Right atrium auricular region (tissue), 2 donors: ENCODE data around the gene TMEM132C. TPM values are rescaled to one million over a fixed set of nuclear protein-coding genes. Genes with fewer than 3 reads are reported as not detected.

ENCODE experiments used
- DNase-seq: peaks from one replicate; pipeline ENCODE4 v3.0.0-alpha.2; 2019; ENCODE audit warnings: low spot score
- H3K27ac ChIP-seq, 2 donors: fragments of 200-600 bp; sonication (generic); 1 replicate in 1 of 2; 2 replicates in 1 of 2; pipeline ENCODE4 v1.5.1; 2016 to 2019
- H3K27me3 ChIP-seq, 2 donors: fragments of 200-600 bp; sonication (generic); one replicate each; pipeline versions ENCODE4 v1.5.1 to v1.6.0; 2017 to 2019
- H3K36me3 ChIP-seq: fragments of 200-600 bp; sonication (generic); one replicate; pipeline ENCODE4 v1.5.1; 2016
- H3K4me1 ChIP-seq, 2 donors: fragments of 200-600 bp; sonication (generic); one replicate each; pipeline versions ENCODE4 v1.5.1 to v1.6.0; 2017 to 2019
- H3K4me3 ChIP-seq, 2 donors: fragments of 200-600 bp; sonication (generic); 1 replicate in 1 of 2; 2 replicates in 1 of 2; pipeline ENCODE4 v1.5.1; 2017 to 2019; ENCODE audit warnings: mild to moderate bottlenecking in 1 of 2, moderate library complexity in 1 of 2
- H3K9me3 ChIP-seq, 2 donors: fragments of 200-600 bp; sonication (generic); one replicate each; pipeline ENCODE4 v1.5.1; 2019
- total RNA-seq, 2 donors: library from RNA; depleted of rRNA; stranded (reverse); fragments of >200 nt; gene quantifications; one replicate each; pipeline ENCODE4 v1.1.0, GENCODE V29; 2016
- TF ChIP-seq, protein P1 (sequence below), 2 donors: fragments of 200-600 bp; sonication (generic); IDR thresholded peaks; one replicate each; pipeline ENCODE4 v1.5.1; 2019; ENCODE audit warnings: antibody characterized with exemption in 2 of 2

TMEM132C gene
- total RNA-seq, 2 donors from 2014 or later = 5.3 to 10.5 TPM

DNA sequence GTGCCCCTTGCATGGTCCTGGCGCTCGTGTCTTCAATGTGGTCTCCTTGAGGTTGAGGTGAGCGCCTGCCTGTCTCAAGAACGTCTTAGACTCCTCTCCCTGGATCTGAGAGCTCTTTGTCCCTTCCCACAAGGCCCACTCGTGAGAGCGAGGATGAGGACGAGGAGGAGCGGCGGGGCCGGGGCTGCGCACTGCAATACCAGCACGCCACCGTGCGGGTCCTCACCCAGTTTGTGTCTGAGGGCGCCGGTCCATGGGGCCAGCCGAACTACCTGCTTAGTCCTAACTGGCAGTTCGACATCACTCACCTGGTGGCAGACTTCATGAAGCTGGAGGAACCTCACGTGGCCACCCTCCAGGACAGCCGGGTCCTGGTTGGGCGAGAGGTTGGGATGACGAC is 428.7 kb downstream of the TMEM132C start:
- TF ChIP-seq, protein P1, sequence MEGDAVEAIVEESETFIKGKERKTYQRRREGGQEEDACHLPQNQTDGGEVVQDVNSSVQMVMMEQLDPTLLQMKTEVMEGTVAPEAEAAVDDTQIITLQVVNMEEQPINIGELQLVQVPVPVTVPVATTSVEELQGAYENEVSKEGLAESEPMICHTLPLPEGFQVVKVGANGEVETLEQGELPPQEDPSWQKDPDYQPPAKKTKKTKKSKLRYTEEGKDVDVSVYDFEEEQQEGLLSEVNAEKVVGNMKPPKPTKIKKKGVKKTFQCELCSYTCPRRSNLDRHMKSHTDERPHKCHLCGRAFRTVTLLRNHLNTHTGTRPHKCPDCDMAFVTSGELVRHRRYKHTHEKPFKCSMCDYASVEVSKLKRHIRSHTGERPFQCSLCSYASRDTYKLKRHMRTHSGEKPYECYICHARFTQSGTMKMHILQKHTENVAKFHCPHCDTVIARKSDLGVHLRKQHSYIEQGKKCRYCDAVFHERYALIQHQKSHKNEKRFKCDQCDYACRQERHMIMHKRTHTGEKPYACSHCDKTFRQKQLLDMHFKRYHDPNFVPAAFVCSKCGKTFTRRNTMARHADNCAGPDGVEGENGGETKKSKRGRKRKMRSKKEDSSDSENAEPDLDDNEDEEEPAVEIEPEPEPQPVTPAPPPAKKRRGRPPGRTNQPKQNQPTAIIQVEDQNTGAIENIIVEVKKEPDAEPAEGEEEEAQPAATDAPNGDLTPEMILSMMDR (IDR thresholded peaks at IDR 0.05) = no peak
- Histone ChIP-seq H3K4me3 (no peak overlapping the region), H3K27me3 (no peaks in the 10 kb centered on the region), H3K4me1 (no peaks in the 10 kb centered on the region), H3K9me3 (no peaks in the 10 kb centered on the region), H3K27ac (no peak overlapping the region), H3K36me3 (no peaks in the 10 kb centered on the region)
- no peak for DNase-seq

DNA sequence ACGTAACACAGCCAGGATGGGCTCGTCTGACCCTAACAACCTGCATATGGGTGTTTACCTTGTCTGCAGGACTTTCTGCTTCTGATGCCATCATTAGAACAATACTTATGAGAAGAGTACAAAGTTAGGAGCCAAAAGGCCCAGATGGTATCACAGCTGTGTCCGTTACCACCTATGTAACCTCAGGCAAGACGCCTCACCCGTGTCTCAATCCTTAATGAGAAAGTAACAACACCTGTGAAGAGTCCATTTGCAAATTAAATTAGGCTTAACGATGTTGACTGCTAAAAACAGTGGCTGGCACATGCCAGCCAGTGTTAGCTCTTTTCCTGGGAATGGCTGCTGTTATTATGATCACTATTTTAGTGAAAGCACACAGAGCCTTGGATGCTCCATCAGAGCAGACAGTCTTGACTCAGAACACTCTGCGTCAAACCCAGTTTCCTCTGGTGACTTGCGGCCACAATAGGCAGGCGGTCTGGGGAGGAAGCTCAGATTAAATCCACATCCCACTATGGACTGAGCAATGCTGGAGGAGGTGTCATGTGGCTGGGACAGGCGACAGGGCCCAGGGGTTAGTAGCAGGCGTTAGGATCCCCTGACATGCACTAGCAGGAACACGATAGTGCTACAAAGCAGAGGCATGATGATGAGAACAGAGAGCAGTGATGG is 431.5 kb downstream of the TMEM132C start:
- no peak for DNase-seq
- TF ChIP-seq, protein P1 (IDR thresholded peaks at IDR 0.05) = no peak

DNA sequence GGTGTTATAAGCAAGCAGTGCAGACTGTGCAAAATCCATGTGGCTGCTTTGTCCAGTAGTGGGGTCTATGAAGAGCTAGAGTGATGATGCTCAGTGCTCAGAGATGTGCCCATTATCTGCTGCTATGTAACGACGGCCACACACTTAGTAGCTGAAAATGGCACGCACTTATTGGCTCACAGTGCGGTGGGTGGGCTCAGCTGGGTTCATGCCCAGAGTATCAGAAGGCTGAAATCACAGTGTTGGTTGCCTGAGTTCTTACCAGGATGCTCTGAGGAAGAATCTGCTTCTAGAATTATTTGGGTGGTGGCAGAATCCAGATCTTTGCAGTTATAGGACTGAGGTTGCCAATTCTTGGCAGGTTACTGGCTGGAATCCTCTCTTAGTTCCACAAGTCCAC is 432.1 kb downstream of the TMEM132C start:
- no peaks in the 10 kb centered on the region for H3K4me1 ChIP-seq
- TF ChIP-seq, protein P1 (IDR thresholded peaks at IDR 0.05) = no peak

More for the DNA sequence above, 431.5 kb downstream of the TMEM132C start:
- Histone ChIP-seq H3K27ac (no peak overlapping the region), H3K4me3 (no peak overlapping the region), H3K27me3 (no peaks in the 10 kb centered on the region), H3K4me1 (no peaks in the 10 kb centered on the region), H3K9me3 (no peaks in the 10 kb centered on the region), H3K36me3 (no peaks in the 10 kb centered on the region)

DNA sequence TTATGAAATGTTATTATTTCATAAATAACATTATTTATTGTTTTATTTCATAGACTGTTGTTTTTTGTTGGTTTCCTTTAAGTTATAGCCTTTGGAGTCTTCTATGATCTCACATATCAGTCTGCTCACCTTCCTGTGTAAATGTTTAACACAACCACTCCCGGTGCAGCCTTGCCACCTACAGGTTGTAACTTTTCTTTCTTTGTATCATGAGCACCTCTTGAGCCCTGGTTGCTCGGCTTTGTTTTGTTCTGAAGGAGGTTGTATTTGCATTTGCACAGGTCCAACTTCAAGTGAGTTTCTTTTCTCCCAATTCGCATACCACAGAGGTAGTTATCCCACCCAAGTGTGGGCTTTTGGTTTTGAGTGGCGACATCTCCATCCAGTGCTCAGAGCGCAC is 435.4 kb downstream of the TMEM132C start:
- Histone ChIP-seq H3K9me3 (no peaks in the 10 kb centered on the region), H3K4me1 (no peaks in the 10 kb centered on the region), H3K36me3 (no peaks in the 10 kb centered on the region), H3K27me3 (no peaks in the 10 kb centered on the region), H3K27ac (no peak overlapping the region), H3K4me3 (no peak overlapping the region)
- DNase-seq = no peak
- TF ChIP-seq, protein P1 (IDR thresholded peaks at IDR 0.05) = no peak

More for the DNA sequence above, 432.1 kb downstream of the TMEM132C start:
- Histone ChIP-seq H3K27ac (no peak overlapping the region), H3K9me3 (no peaks in the 10 kb centered on the region), H3K36me3 (no peaks in the 10 kb centered on the region), H3K27me3 (no peaks in the 10 kb centered on the region), H3K4me3 (no peak overlapping the region)
- no peak for DNase-seq

DNA sequence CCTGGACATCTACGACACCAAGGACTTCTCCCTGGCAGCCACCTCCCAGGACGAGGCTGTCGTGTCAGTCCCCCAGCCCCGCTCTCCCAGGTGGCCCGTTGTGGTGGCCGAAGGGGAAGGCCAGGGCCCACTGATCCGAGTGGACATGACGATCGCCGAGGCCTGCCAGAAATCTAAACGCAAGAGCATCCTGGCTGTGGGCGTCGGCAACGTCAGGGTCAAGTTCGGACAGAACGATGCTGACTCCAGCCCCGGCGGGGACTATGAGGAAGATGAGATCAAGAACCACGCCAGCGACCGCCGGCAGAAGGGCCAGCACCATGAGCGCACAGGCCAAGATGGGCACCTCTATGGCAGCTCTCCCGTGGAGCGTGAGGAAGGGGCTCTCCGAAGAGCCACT is 438.2 kb downstream of the TMEM132C start:
- H3K36me3 ChIP-seq = no peaks in the 10 kb centered on the region
- H3K27me3 ChIP-seq = no peaks in the 10 kb centered on the region
- TF ChIP-seq, protein P1 (IDR thresholded peaks at IDR 0.05) = no peak
- DNase-seq = no peak
- no peak overlapping the region for H3K4me3 ChIP-seq
- no peak overlapping the region for H3K27ac ChIP-seq
- no peaks in the 10 kb centered on the region for H3K4me1 ChIP-seq
- H3K9me3 ChIP-seq = no peaks in the 10 kb centered on the region

DNA sequence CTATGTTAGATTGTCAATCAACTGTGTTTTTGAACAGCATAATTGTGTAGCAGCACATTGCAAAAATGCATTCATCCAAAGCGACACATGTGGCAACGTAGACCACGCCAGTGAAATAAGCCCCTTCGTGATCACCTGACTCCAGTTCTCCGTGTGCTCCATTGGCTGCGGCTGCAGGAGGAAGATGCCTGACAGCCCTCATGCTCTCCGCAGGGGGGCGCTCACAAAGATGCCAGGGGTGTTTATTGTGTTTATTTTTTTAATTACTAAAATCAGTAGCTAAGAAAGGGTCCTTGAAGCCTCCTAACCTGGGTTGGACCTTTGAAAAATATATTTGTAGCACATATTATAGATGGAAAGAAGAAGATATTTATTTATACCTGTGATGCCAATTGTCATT is 440.5 kb downstream of the TMEM132C start:
- no peak overlapping the region for H3K27ac ChIP-seq
- H3K9me3 ChIP-seq = no peaks in the 10 kb centered on the region
- no peak for DNase-seq
- H3K27me3 ChIP-seq = no peaks in the 10 kb centered on the region
- H3K4me1 ChIP-seq = no peaks in the 10 kb centered on the region
- TF ChIP-seq, protein P1 (IDR thresholded peaks at IDR 0.05) = no peak
- no peaks in the 10 kb centered on the region for H3K36me3 ChIP-seq
- no peak overlapping the region for H3K4me3 ChIP-seq
